Prostate gland (tissue), 2 donors: ENCODE measurements around the gene CEP41. TPM values are rescaled to one million over a fixed set of nuclear protein-coding genes. Genes with fewer than 3 reads are reported as not detected.

Experiments
- DNase-seq: peaks from one replicate; pipeline ENCODE4 v3.0.0-alpha.2; 2019; ENCODE audit warnings: low spot score
- H3K27ac ChIP-seq, 2 donors: fragments of 200-600 bp; sonication (generic); 2 replicates each; pipeline ENCODE4 v1.5.1; 2017 to 2019
- H3K27me3 ChIP-seq: fragments of 200-600 bp; sonication (generic); replicated peaks from 2 replicates; pipeline ENCODE4 v1.5.1; 2019; ENCODE audit not compliant: insufficient read depth
- H3K36me3 ChIP-seq, 2 donors: fragments of 200-600 bp; sonication (generic); 1 replicate in 1 of 2; 2 replicates in 1 of 2; pipeline versions ENCODE4 v1.5.1 to v1.8.1; 2017 to 2019
- H3K4me1 ChIP-seq: fragments of 200-600 bp; sonication (generic); replicated peaks from 2 replicates; pipeline ENCODE4 v1.5.1; 2019
- H3K4me3 ChIP-seq, 2 donors: fragments of 200-600 bp; sonication (generic); 2 replicates each; pipeline ENCODE4 v1.5.1; 2017 to 2019
- H3K9me3 ChIP-seq: fragments of 200-600 bp; sonication (generic); 2 replicates; pipeline ENCODE4 v1.5.1; 2017
- CTCF ChIP-seq, 4 experiments: fragments of 200-600 bp in 2 of 4; fragments of 450-650 bp in 2 of 4; sonication (generic) in 2 of 4; IDR thresholded peaks; 1 replicate in 3 of 4; 2 replicates in 1 of 4; pipeline ENCODE4 v1.5.1; 2016 to 2019; ENCODE audit warnings: antibody characterized with exemption in 4 of 4, mild to moderate bottlenecking in 2 of 4, moderate library complexity in 2 of 4
- POLR2A ChIP-seq: fragments of 450-650 bp; IDR thresholded peaks from one replicate; pipeline ENCODE4 v1.6.1; 2016; ENCODE audit warnings: antibody characterized with exemption, mild to moderate bottlenecking
- POLR2AphosphoS5 ChIP-seq: sonication (generic); formaldehyde crosslinking; IDR thresholded peaks from one replicate; pipeline ENCODE4 v1.6.1; 2017; ENCODE audit warnings: antibody characterized with exemption
- WGBS: methylation state at CpG from one replicate; pipeline ENCODE4 v1.1.5; 2018; 5-methylcytosine and 5-hydroxymethylcytosine counted together
- intact Hi-C: fragments of 100-400 bp; cut with DNase I; formaldehyde crosslinking; loops from one replicate; pipeline ENCODE4 v1.14.2; 2022
- total RNA-seq, 2 donors: library from RNA; depleted of rRNA; stranded (reverse); fragments of >200 nt; gene quantifications; one replicate each; pipeline ENCODE4 v1.1.0, GENCODE V29; 2016

The CEP41 gene
- total RNA-seq, 2 donors from 2014 or later: 6.6 to 16.2 TPM

GRCh38 chr7:130421684-130422083 is 19.1 kb downstream of the CEP41 start:
- 45% methylated on average over 2 of the region's 2 CpGs for WGBS
- Histone ChIP-seq H3K27me3 (no peaks in the 10 kb centered on the region), H3K4me3 (no peak overlapping the region), H3K27ac (no peak overlapping the region), H3K36me3 (no peaks in the 10 kb centered on the region), H3K9me3 (no peaks in the 10 kb centered on the region), H3K4me1 (no peaks in the 10 kb centered on the region)
- no peak for DNase-seq
- intact Hi-C loops: no loop called here
- TF ChIP-seq POLR2A (no peak), POLR2AphosphoS5 (no peak), CTCF (IDR thresholded peaks at IDR 0.05) (no peak)

- no peak for DNase-seq
- TF ChIP-seq CTCF (IDR thresholded peaks at IDR 0.05) (no peak), POLR2A (no peak), POLR2AphosphoS5 (no peak)
- H3K27me3 ChIP-seq: no peaks in the 10 kb centered on the region
- H3K36me3 ChIP-seq: no peaks in the 10 kb centered on the region
- H3K4me1 ChIP-seq: no peaks in the 10 kb centered on the region
- intact Hi-C loops: no loop called here
- no peaks in the 10 kb centered on the region for H3K9me3 ChIP-seq
- no peak overlapping the region for H3K4me3 ChIP-seq
- 50% methylated on average over 4 of the region's 4 CpGs for WGBS
- no peak overlapping the region for H3K27ac ChIP-seq
Observed at GRCh38 chr7:130420943-130421578, 19.8 kb downstream of the CEP41 start.

GRCh38 chr7:130419658-130420057 is 21.2 kb downstream of the CEP41 start:
- Histone ChIP-seq H3K4me3 (no peak overlapping the region), H3K27me3 (no peaks in the 10 kb centered on the region), H3K27ac (no peak overlapping the region), H3K4me1 (no peaks in the 10 kb centered on the region), H3K36me3 (no peaks in the 10 kb centered on the region), H3K9me3 (no peaks in the 10 kb centered on the region)
- WGBS: 84% methylated on average over 5 of the region's 5 CpGs
- TF ChIP-seq POLR2AphosphoS5 (no peak), POLR2A (no peak), CTCF (IDR thresholded peaks at IDR 0.05) (no peak)
- DNase-seq: no peak
- intact Hi-C loops: no loop called here

DNA sequence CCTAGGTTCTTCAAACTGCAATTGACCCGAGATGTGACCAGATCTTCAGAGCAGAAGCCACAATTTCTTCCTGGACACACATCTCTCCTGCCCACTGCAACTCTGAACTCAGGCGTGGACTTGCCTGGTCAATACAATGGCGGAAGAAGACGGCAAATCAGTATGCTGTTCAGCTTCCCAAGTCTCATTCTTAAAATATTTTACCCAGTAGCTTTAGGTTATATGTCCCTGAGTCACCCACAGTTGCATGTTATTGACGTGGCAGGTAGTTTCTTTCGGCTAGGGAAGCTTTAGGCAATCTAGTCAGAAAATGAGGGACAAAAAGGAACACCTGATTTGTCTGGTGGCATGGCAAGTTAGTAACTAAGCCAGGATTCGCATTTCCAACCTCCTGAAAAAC is 22.5 kb downstream of the CEP41 start:
- Histone ChIP-seq H3K27ac (no peak overlapping the region), H3K4me1 (no peaks in the 10 kb centered on the region), H3K9me3 (no peaks in the 10 kb centered on the region), H3K36me3 (no peaks in the 10 kb centered on the region), H3K4me3 (no peak overlapping the region), H3K27me3 (no peaks in the 10 kb centered on the region)
- WGBS: 93% methylated on average over 7 of the region's 7 CpGs
- TF ChIP-seq CTCF (IDR thresholded peaks at IDR 0.05): no peak
- no peak for TF ChIP-seq POLR2AphosphoS5
- TF ChIP-seq POLR2A: no peak
- intact Hi-C loops: no loop called here
- no peak for DNase-seq

GRCh38 chr7:130417213-130417612 is 23.6 kb downstream of the CEP41 start:
- WGBS: 37% methylated on average over 5 of the region's 5 CpGs
- DNase-seq: no peak
- intact Hi-C loops: no loop called here

More at GRCh38 chr7:130417213-130417612, 23.6 kb downstream of the CEP41 start:
- TF ChIP-seq CTCF (IDR thresholded peaks at IDR 0.05) (no peak), POLR2A (no peak)
- no peaks in the 10 kb centered on the region for H3K36me3 ChIP-seq
- no peaks in the 10 kb centered on the region for H3K9me3 ChIP-seq
- H3K27me3 ChIP-seq: no peaks in the 10 kb centered on the region
- H3K4me3 ChIP-seq: no peak overlapping the region
- H3K4me1 ChIP-seq: no peaks in the 10 kb centered on the region
- no peak overlapping the region for H3K27ac ChIP-seq
